ENCODE data around the gene NKX6-2. TPM values are rescaled to one million over a fixed set of nuclear protein-coding genes. Genes with fewer than 3 reads are reported as not detected.
"Not testable (repeated sequence)": the region's sequence is repeated elsewhere in the genome, so short reads cannot be mapped to it uniquely, and the experiment has no call there.

Gene NKX6-2
- total RNA-seq, 1 experiment from 2014 or later: not detected

GRCh38 chr10:132799865-132800264 lies 13.9 kb upstream of the NKX6-2 start:
- no peak for DNase-seq (ENCODE audit: low read depth)

DNA sequence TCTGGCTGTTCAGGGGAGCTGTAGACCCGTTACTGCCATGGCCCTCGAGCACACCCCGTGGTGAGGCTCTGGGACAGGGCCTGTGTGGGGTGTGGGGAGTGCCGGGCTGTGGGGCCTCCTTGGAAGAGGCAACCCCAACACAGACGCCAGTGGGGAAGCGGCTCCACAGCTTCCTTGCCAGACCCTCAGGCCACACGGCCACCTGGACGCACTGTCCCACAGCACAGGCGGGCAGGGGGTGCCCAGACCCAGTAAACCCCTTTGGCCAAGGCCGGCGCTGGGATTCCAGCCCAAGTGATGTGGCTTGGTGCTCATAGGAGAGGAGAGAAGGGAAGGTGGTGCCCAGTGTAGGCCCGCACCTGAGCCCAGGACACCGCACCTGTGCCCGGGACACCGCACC lies 12.9 kb upstream of the NKX6-2 start:
- no peak for DNase-seq (ENCODE audit: low read depth)

- DNase-seq (ENCODE audit: low read depth): no peak
These were observed 12.5 kb upstream of the NKX6-2 start for GRCh38 chr10:132798403-132798802.

GRCh38 chr10:132797986-132798385 lies 12.0 kb upstream of the NKX6-2 start:
- DNase-seq (ENCODE audit: low read depth): not testable (repeated sequence)

GRCh38 chr10:132796846-132797245 lies 10.9 kb upstream of the NKX6-2 start:
- no peak for DNase-seq (ENCODE audit: low read depth)

- DNase-seq (ENCODE audit: low read depth): no peak
These were observed 8.2 kb upstream of the NKX6-2 start for GRCh38 chr10:132793871-132794849.

DNA sequence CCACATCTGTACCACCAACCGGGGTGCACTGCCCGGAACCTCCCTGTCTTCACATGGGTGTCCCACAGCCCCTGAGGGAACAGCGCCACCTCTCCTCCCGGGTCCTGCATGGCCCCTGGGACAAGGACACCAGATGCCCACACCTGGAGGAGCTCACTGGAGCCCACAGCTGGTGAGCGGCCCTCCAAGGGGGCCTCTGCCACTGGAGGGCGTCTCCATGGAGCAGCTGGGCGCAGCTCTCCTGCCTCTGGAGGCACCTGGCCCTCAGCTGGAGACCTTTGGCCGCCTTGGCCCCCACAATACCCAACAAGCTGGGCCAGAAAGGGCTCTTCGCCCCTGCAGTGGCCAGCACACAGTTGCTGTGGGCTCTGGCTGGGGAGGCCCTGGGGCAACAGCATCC lies 7.3 kb upstream of the NKX6-2 start:
- DNase-seq (ENCODE audit: low read depth): no peak

DNA sequence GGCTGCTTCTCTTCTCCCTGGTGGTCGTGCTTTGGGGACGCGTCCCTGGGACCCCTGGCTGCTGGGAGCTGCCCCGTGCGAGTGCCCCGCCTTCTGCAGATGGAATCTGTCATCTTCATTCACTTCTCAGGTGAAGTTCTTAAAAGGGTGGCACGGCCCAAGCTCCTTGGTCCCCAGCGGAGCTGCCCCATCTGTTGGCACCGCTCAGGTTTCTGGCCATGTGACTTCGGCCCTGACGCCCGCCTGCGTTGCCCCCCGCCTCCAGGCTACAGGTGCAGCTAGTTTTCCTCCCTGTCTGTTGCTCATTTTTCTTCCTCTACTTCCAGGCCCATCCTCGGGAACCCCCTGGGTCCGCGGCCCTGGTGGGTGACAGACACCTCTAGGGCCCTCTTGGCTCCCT lies 6.8 kb upstream of the NKX6-2 start:
- DNase-seq (ENCODE audit: low read depth): no peak

GRCh38 chr10:132792099-132792498 lies 6.2 kb upstream of the NKX6-2 start:
- not testable (repeated sequence) for DNase-seq (ENCODE audit: low read depth)

DNA sequence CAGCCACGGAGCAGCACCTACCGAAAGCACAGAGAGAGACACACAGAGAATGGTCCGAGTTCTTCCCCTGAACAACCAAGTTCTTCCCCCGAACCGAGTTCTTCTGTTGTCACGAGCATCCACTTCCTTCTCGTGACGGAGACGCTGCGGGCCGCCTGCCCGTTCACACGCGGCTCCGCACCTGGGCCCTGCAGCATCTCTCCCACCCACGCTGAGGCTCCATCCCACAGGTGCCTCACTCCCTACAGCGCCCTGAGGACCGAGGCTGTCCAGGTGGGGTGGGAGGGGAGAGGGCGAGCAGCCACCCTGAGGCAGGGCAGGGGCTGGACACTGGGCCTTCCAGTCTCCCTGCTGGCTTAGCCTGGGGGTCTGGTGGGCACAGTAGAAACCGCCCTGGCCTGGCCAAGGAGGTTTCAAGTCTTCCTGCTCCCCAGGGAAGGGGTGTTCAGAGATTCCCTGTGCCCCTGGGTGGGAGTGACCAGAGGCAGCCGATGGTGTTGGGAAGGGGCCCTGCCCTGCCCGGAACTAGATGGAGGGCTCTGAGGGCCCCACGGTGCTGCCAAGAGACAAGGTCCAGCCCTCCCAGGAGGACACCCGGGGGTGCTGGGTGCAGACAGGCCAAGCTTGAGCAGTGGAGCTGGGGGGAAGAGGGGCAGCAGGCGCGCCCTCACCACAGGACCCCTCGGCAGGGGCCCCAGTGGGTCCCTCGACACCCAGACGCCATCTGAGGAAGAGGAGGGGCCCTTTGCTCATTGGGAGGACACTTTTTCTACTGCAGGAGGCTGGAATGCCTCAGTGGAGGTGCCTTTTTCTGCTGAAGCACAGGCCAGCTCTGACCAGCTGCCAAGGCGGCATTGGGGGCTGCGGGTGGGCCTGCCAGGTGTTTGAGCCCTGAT lies 5.2 kb upstream of the NKX6-2 start:
- DNase-seq (ENCODE audit: low read depth): no peak

DNA sequence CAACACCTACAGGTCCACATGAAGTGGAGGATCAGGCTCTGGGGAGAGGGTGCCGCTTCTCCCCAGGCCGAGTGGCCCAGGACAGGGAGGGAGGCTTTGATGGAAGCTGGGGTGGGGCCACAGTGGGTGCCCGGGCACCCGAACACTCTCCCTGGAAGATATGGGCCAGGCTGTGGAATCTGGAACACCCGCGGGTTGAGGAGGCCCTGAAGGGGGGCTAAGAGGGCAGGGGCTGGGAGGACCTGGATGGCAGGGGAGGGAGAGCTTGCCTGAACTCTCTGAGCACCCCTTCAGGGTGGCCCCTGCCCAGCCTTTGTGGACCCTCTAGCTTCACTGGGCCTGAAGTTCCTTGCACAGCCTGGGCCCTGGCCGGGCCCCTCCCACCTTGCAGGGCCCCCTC lies 4.5 kb upstream of the NKX6-2 start:
- DNase-seq (ENCODE audit: low read depth): no peak

DNA sequence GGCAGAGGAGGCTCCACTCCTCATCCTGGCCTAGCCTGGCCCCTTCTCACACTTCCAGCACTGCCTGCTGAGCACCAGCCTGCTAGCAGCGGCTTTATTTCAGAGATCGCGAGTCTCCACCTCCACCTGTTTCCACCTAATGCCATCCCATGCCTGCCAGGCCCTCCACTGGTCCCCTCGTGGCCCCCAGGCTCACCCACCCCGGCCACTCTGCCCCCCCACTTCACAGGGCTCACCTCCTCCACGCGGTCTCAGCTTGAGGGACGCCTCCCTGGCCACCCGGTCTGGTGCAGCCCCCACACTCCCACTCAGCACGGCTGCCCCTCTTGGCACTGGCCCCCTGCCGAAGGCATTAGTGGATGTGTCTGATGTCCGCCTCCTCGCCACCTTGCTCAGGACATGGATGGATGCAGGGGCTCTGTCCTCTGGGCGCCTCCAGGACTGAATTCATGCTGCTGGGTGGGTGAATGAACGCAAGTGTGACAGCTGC lies 3.8 kb upstream of the NKX6-2 start:
- DNase-seq (ENCODE audit: low read depth): no peak

- DNase-seq (ENCODE audit: low read depth): no peak
These were observed 2.9 kb upstream of the NKX6-2 start for GRCh38 chr10:132788831-132789219.

DNA sequence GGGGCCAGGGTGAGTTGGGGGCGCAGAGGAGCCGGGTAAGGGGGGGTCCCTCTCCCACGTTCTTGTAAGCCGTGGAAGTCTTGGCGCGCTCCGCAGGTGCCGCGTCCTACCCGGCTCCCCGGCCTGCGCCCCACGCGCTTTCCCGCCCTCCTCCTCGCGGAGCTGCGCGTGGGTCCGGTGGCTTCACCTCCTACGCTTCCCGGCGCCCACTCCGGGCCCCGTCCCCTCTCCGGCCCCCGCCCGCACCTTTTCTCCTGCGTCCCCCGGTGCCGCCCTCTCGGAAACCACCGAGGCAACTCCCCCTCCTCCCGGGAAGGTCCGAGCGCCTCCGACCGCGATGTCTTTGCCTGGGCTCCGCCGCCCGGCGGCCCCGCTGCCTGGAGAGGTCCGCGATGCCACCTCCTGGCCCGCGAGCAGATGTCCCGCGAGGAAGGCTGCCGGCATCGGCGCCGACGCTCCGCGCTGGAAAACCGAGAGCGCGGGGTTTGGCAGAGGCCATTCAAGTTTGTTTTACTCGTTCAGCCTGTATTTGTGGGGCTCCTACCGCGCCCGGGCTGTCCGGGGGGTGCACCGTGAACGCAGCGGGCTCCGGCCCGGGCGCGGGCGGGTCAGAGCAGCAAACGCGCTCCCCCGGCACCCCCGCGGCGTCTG lies 2.4 kb upstream of the NKX6-2 start:
- DNase-seq (ENCODE audit: low read depth): no peak

DNA sequence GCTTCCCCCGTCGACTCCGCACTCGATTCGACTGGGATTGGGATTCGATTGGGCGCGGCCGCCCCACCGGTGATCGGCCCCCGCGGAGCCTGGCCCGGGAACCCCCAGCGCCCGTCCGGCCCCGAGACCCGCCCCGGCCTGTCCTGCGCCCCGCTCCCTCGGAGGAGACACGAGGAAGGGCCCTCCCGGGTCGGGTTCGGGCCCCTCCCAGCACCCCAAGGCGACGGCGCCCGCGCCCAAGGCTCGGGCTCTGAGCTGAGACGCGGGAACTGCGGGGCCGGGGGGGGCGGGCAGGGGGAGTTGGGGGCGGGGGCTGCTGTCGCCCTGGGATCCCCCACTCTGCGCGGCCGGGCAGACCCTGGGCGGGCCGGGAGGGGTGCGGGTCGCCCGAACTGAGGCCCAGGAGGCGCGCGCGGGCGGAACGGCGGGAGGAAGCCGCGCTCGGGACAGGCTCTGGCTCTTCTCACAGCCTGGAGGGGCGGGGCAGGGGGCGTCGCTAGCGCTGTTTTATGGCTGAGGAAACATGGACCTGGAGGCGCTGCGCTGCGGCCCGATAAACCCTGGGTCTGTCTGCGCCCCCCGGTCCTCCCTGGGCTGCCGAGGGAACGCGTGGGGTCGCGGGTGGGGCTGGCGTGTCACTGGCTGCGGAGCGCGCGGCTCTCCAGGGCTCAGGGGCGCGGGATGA lies 1.7 kb upstream of the NKX6-2 start:
- no peak for DNase-seq (ENCODE audit: low read depth)

DNA sequence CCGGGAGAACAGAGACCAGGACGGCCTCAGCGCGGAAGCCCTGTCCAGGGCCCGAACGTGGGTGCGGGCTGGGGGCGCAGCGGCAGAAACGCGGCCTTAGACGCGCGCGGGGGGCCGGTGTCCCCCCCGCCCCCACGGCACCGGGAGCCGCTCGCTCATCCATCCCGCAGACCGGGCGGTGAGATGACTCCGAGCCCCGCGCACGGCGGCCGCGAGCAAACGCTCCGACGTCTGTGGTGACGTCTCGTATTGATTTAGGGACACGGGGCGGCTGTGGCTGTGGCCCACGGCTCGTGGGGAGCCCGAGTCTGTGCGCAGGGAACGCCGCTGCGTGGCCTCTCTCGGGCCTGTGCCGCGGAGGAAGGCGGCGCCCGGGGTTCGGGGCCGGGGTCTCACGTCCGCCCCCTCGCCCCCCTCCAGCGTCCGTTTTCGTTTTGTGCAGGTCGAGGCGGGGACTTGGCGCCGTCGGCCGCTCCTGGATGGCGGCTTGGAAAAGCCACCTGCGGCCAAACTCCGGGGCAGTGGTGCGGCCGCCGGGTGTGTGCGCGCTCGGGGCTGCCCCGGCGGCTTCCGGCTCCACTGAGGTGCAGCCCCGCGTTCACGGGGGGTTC lies 1.0 kb upstream of the NKX6-2 start:
- no peak for DNase-seq (ENCODE audit: low read depth)

DNA sequence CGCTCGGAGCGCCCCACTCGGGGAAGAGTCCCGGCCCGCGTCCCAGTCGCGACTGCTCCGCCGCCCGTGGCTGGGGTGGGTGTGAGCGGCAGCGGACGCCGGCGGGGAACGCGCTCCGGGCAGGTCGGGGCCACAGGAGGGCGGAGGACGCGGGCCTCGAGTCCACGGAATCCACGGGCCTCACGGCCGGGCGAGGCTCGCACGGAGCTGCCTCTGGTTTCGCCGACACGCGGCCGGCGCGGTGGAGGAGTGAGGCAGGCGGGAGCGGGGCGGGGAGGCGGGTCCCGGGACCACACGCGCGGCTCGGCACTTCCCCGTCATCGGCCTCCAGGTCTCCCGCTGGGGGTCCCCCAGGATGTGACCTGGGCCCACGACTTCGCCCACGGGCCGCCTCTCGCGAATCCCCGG lies 533 bp upstream of the NKX6-2 start:
- DNase-seq (ENCODE audit: low read depth): no peak

GRCh38 chr10:132784866-132785722 lies 853 bp downstream of the NKX6-2 start:
- DNase-seq (ENCODE audit: low read depth): no peak
